ENCODE measurements around the gene FKBP11. TPM values are rescaled to one million over a fixed set of nuclear protein-coding genes. Genes with fewer than 3 reads are reported as not detected.

Gene FKBP11
- total RNA-seq, 1 donor from 2014 or later = 18.2 TPM

DNA sequence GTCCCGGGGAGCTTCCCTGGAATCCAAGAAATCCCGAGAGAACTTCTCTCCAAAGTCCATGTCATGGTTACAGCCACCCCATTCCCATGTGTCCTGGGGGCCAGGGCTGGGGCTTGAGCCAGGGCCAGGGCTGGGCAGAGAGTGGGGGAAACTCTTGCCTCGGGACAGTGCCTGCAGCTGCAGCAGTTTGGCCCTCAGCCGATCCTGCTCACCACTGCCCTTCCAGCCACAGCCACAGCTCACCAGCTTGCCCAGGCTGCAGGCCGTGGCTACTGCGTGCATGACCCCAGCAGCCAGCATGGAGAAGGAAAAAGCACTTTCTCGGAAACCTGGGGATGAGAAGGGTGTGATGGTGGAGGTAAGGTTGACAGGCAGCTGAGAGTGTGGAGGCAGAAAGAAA, 42.7 kb upstream of the FKBP11 start:
- no peaks in the 10 kb centered on the region for H3K36me3 Mint-ChIP-seq
- Histone ChIP-seq H2AFZ (replicated peaks) (no peak overlapping the region), H3K4me3 (no peak overlapping the region), H3K9ac (no peak overlapping the region), H4K20me1 (ENCODE audit: low read depth) (peaks cover 27% of the 10 kb centered on the region), H3K4me2 (no peak overlapping the region), H3K9me3 (ENCODE audit: low read depth) (no peaks in the 10 kb centered on the region), H3K27me3 (peaks cover 62% of the 10 kb centered on the region), H3F3A (ENCODE audit: low read depth) (peaks cover 24% of the 10 kb centered on the region), H3K36me3 (no peaks in the 10 kb centered on the region), H3K27ac (no peak overlapping the region), H3K79me2 (ENCODE audit: low read depth) (no peaks in the 10 kb centered on the region), H3K4me1 (peaks cover 31% of the 10 kb centered on the region)
- H3K4me3 Mint-ChIP-seq = peak overlapping the region; percentile 31
- H3K27ac Mint-ChIP-seq = no peak overlapping the region
- H3K27me3 Mint-ChIP-seq (ENCODE audit: insufficient read depth, low read depth) = peaks cover 64% of the 10 kb centered on the region
- H3K4me1 Mint-ChIP-seq = peaks cover 28% of the 10 kb centered on the region
- TF ChIP-seq CTCF (IDR thresholded peaks at IDR 0.05) = no peak
- TF ChIP-seq EZH2phosphoT487 (IDR thresholded peaks at IDR 0.05) = no peak
- TF ChIP-seq EZH2 (IDR thresholded peaks at IDR 0.05) = no peak
- no peaks in the 10 kb centered on the region for H3K9me3 Mint-ChIP-seq
- no peak for DNase-seq (ENCODE audit: low spot score)

- DNase-seq (ENCODE audit: low spot score) = no peak
- H3K4me3 Mint-ChIP-seq = no peak overlapping the region
These were observed 41.0 kb upstream of the FKBP11 start for GRCh38 chr12:48966177-48966895.

DNA sequence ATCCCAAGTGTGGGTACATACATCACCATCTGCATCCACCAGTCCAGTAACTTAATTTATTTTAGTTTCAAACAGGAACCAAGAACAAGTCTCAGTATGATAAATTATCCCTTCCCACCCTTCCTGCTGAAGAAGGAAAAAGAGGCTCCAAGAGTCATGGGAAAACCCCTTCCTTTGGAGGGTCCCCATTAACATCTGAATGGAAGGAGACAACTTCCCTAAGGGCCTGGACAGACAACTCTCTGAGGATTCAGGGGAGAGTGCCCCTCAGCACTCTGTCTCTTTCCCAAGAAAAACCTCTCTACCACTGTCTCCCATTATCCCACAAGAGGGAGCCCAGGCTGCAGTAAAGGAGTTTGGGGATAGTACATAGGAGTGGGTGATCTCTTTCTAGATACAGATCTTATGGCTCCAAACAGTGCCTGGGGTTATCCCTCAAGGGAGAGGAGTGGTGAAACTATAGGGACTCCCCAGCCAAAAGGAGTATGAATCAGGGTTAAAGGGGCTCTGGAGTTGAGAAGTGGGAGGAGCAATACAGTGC, 40.1 kb upstream of the FKBP11 start:
- H3K9ac ChIP-seq = no peak overlapping the region
- no peak overlapping the region for H2AFZ ChIP-seq (replicated peaks)
- peaks cover 36% of the 10 kb centered on the region for H3K27me3 ChIP-seq
- no peaks in the 10 kb centered on the region for H3K36me3 ChIP-seq
- Mint-ChIP-seq H3K27me3 (ENCODE audit: insufficient read depth, low read depth) (peaks cover 45% of the 10 kb centered on the region), H3K36me3 (no peaks in the 10 kb centered on the region), H3K4me1 (peaks cover 15% of the 10 kb centered on the region), H3K9me3 (no peaks in the 10 kb centered on the region), H3K4me3 (no peak overlapping the region), H3K27ac (no peak overlapping the region)
- H3K4me2 ChIP-seq = no peak overlapping the region
- H3K4me1 ChIP-seq = peaks cover 22% of the 10 kb centered on the region
- peaks cover 23% of the 10 kb centered on the region for H3F3A ChIP-seq (ENCODE audit: low read depth)
- H3K79me2 ChIP-seq (ENCODE audit: low read depth) = no peaks in the 10 kb centered on the region
- no peak overlapping the region for H3K27ac ChIP-seq
- no peaks in the 10 kb centered on the region for H3K9me3 ChIP-seq (ENCODE audit: low read depth)
- no peak for TF ChIP-seq EZH2 (IDR thresholded peaks at IDR 0.05)
- peak; percentile 41 for TF ChIP-seq CTCF (IDR thresholded peaks at IDR 0.05)
- peak; percentile 41 for DNase-seq (ENCODE audit: low spot score)
- H3K4me3 ChIP-seq = no peak overlapping the region
- H4K20me1 ChIP-seq (ENCODE audit: low read depth) = peaks cover 5% of the 10 kb centered on the region

More at GRCh38 chr12:48966177-48966895, 41.0 kb upstream of the FKBP11 start:
- H3K4me3 ChIP-seq = no peak overlapping the region
- H3K36me3 ChIP-seq = no peaks in the 10 kb centered on the region
- H3K9me3 ChIP-seq (ENCODE audit: low read depth) = no peaks in the 10 kb centered on the region
- H3K4me2 ChIP-seq = no peak overlapping the region
- no peak overlapping the region for H3K9ac ChIP-seq
- peaks cover 14% of the 10 kb centered on the region for H4K20me1 ChIP-seq (ENCODE audit: low read depth)
- no peak overlapping the region for H2AFZ ChIP-seq (replicated peaks)
- peaks cover 31% of the 10 kb centered on the region for H3K4me1 ChIP-seq
- no peak overlapping the region for H3K27ac Mint-ChIP-seq
- TF ChIP-seq CTCF (IDR thresholded peaks at IDR 0.05) (no peak), EZH2 (IDR thresholded peaks at IDR 0.05) (no peak), EZH2phosphoT487 (IDR thresholded peaks at IDR 0.05) (no peak)
- no peaks in the 10 kb centered on the region for H3K36me3 Mint-ChIP-seq
- peaks cover 23% of the 10 kb centered on the region for H3F3A ChIP-seq (ENCODE audit: low read depth)
- H3K27me3 ChIP-seq = peaks cover 46% of the 10 kb centered on the region
- peaks cover 51% of the 10 kb centered on the region for H3K27me3 Mint-ChIP-seq (ENCODE audit: insufficient read depth, low read depth)
- H3K27ac ChIP-seq = no peak overlapping the region
- H3K4me1 Mint-ChIP-seq = peaks cover 25% of the 10 kb centered on the region
- H3K9me3 Mint-ChIP-seq = no peaks in the 10 kb centered on the region
- no peaks in the 10 kb centered on the region for H3K79me2 ChIP-seq (ENCODE audit: low read depth)
